DND-41 (cell line): ENCODE results near the gene RNF144B.

Experiments used
- EZH2 ChIP-seq: IDR thresholded peaks from 3 replicates; pipeline ENCODE4 v1.6.1; 2012; ENCODE audit warnings: borderline replicate concordance, low read depth, mild to moderate bottlenecking, moderate library complexity, low read length, inconsistent platforms; ENCODE audit not compliant: severe bottlenecking
- TF ChIP-seq, protein P1 (sequence below): IDR thresholded peaks from 2 replicates; pipeline ENCODE4 v1.5.1; 2012; ENCODE audit warnings: borderline replicate concordance, low read length, moderate library complexity, mild to moderate bottlenecking; ENCODE audit not compliant: poor library complexity, severe bottlenecking; ENCODE audit errors: extremely low read depth

DNA sequence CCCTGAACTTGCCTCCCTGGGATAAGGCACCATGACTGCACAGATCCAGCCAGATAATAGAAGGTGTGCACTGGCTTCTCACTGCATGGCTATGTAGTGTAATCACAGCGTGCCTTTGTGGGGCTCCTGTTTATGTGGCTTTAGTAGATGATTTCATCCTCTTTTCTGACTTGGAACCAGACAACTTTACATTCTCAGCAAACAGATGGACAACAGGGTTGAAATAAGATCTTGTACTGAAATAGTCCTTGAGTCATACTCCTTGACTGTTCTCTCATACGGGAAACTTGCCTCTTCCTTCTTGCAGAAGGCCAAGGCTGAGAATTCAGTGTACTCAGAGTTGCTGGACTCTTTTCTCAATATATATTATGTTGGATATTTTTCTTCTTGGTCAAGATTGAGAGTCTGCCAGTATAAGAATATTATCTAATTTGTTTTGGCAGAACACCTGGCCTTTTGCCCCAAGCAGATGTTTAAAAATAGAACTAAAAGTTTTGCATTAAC lies 25.0 kb upstream of the RNF144B start:
- TF ChIP-seq, protein P1, sequence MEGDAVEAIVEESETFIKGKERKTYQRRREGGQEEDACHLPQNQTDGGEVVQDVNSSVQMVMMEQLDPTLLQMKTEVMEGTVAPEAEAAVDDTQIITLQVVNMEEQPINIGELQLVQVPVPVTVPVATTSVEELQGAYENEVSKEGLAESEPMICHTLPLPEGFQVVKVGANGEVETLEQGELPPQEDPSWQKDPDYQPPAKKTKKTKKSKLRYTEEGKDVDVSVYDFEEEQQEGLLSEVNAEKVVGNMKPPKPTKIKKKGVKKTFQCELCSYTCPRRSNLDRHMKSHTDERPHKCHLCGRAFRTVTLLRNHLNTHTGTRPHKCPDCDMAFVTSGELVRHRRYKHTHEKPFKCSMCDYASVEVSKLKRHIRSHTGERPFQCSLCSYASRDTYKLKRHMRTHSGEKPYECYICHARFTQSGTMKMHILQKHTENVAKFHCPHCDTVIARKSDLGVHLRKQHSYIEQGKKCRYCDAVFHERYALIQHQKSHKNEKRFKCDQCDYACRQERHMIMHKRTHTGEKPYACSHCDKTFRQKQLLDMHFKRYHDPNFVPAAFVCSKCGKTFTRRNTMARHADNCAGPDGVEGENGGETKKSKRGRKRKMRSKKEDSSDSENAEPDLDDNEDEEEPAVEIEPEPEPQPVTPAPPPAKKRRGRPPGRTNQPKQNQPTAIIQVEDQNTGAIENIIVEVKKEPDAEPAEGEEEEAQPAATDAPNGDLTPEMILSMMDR, result no peak
- no peak for TF ChIP-seq EZH2
